Measurements from ENCODE around the gene NUP50. TPM values are rescaled to one million over a fixed set of nuclear protein-coding genes. Genes with fewer than 3 reads are reported as not detected.
"Not testable (repeated sequence)": the region's sequence is repeated elsewhere in the genome, so short reads cannot be mapped to it uniquely, and the experiment has no call there.

Gene NUP50
- total RNA-seq, 1 experiment from 2014 or later, result 70.9 TPM

DNA sequence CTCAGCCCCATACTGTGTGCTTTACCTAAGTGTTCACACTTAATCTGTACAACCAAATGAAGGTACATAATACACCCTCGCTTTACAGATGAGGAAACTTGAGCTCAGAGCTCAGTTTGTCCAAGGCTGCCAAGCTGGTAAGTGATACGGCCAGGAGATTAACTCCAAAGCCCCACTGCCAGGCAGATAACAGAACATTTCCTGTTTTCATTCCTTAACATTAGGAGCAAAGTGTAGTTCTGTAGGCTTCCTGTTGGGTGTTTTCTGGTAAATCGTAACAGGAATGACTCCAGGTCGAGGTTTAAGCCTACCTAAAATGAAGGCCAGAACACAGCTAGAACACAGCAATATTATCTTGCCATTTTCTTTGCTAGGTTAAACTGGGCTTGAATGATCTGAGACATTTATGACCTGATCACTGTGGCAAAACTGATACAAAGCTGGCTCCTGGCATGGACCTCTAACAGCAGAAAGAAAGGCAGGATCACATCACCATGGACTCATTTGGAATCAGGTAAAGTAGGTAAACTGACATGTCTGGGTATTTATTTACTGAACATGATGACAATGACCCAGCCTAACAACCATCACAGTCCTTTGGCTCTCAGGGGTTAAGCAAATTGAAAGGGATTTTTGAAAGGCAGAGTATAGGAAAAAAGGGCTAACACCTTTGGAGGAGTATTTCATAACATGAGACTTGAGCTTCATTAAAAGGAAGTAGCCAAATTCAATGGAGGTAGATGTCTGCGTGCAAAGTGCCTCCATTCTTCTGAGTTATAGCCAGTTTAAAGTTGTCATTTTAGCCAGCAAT, 3.9 kb upstream of the NUP50 start:
- DNase-seq (ENCODE audit: low spot score), result peak; percentile 35

DNA sequence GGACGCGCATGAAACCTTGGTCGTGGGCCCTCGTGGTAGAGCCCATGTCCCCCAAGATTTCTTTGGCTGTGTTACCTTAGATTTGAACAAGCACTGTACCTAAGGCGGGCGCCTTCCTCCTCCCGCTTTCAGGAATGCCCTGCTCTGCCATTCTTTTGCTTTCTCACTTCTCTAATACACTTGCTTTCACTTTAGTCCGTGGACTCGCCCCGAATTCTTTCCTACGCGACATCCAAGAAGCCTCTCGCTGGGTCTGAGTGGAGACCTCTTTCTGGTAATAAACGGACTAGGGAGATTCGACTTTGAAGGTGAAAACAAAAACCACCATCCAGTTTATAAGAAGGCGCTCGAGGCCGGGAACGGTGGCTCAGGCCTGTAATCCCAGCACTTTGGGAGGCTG, 1.2 kb upstream of the NUP50 start:
- peak; percentile 42 for DNase-seq (ENCODE audit: low spot score)

DNA sequence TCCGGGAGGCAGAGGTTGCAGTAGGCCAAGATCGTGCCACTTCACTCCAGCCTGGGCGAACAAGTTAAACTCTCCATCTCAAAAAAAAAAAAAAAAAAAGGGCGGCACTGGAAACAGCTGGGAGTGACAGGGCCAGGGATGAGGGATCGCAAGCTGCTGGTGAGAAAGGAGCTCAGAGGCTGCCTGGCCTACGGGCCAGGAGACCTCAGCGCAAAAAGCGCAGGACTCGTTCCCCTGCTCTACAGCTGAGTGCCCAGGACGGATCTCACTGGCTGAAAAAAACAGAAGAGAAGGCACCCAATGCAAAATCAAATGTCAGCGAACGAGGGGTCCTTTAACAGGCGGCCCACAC, 650 bp upstream of the NUP50 start:
- peak; percentile 41 for DNase-seq (ENCODE audit: low spot score)

DNA sequence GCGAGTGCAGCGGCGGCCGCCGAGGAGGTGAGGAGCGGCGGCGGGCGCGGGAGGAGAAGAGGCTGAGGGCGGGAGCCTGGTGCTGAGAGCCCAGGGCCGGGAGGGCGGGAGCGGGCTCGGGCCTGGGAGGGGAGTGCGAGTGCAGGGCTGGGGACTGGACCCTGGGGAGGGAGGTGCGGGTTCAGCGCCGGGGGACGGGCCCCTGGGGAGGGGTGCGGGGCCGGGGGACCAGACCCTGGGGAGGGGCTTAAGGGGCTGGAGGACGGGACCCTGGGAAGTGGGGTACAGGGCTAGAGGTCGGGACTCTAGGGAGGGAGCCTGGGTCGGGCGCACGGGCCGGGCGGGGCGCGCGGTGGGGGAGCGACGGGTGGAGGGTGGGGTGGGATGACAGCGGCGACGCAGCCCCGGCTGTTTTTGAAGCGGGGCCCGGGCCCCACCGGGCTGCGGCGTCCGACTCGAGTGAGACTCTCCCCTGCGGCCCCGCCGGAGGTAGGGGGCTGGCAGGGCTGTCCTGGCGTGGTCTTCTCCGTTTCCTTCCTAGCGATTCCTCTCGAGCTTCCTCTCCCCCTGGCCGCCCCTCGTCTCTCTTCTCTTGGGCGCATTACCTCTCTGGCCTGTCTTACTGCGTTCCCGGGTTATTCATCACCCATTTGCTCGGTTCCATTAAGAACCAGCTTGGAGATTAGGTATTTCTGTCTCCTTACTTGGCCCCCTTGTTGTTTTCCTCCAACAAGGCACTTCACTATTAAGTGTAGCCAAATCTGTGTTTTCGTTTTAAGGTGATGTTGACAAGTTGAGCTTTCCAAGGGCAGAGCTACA, 754 bp downstream of the NUP50 start:
- DNase-seq (ENCODE audit: low spot score), result peak; percentile 7

DNA sequence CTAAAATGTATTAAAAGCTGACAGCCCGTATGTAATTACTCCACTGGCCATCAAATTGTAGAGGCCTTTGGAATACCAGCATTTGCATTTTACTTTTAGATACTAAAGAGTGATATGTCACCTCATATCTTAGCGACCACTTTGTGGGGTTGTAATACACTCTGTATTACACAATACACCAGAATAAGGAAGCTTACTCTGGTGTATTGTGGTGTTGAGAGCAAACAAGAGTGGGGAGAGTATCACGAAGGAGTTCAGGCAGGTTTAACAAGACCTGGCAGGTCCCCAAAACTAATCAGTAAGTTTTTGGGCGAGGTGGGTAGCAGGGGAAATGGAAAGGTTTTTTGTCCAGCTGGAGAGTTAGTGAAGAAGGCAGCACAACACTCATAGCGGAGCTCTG, 3.2 kb downstream of the NUP50 start:
- DNase-seq (ENCODE audit: low spot score), result no peak

- no peak for DNase-seq (ENCODE audit: low spot score)
Observed at GRCh38 chr22:45169591-45170466, 6.1 kb downstream of the NUP50 start.

DNA sequence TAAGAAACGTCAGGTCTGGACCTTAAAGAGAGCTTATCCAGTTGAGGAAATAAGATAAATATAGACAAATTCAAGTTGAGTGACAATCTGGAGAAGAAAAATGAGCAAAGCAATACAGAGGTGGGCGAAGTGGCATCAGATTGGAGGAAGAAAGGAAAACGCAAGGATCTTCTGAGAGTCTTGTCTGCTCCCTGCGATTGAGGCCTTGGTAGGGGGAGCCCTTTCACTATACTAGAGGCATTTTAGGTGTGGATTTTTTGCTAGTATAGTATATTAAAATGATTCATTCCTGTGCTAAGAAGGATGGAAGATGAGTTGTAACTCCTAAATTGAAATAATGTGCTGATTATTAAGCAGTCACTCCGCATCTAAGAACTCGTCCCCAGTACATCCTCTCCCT, 8.1 kb downstream of the NUP50 start:
- no peak for DNase-seq (ENCODE audit: low spot score)

- no peak for DNase-seq (ENCODE audit: low spot score)
Observed at GRCh38 chr22:45172881-45173585, 9.3 kb downstream of the NUP50 start.

GRCh38 chr22:45179276-45180049, 15.7 kb downstream of the NUP50 start:
- DNase-seq (ENCODE audit: low spot score), result no peak

GRCh38 chr22:45180146-45180679, 16.5 kb downstream of the NUP50 start:
- DNase-seq (ENCODE audit: low spot score), result no peak

- no peak for DNase-seq (ENCODE audit: low spot score)
Observed at GRCh38 chr22:45181240-45181639, 17.5 kb downstream of the NUP50 start.

GRCh38 chr22:45181766-45182165, 18.0 kb downstream of the NUP50 start:
- no peak for DNase-seq (ENCODE audit: low spot score)

DNA sequence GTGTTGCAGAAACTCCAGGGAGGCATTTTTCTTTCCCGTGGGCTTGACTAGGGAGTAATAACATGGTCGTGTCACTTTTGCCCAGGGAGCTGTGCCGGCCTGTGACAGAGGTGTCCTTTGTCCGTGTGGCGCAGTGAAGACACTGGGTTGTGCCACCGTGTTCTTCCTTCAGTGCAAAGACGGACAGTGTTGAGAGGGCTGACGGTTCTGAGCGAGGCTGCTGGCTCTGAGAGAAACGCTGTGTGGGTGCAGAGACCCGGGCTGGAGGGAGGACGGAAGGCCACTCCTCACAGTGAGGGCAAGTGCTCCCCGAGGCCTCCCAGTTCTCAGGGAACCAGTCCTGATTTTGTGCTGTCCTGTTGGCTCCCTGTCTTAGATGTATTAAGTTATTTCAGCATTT, 20.2 kb downstream of the NUP50 start:
- DNase-seq (ENCODE audit: low spot score), result no peak

GRCh38 chr22:45185718-45186514, 22.2 kb downstream of the NUP50 start:
- no peak for DNase-seq (ENCODE audit: low spot score)

DNA sequence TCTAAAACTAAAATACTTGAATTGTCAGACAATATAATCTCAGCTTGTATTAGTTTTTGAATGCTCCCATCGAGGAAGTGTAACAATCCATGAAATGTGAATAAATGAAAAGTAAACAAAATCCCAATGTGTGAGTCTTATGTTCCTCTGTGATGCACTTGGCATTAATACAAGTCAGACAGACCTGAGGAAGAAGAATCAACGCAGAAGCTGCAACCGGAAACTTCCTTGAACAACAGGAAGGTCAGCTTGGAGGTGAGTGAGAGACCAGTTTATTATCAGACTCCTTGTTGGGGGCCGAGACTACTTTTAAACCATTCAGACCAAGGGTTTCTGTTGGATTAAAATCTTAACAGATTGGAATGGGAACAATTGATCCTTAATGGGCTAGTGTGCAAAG, 24.2 kb downstream of the NUP50 start:
- DNase-seq (ENCODE audit: low spot score), result no peak

- DNase-seq (ENCODE audit: low spot score), result no peak
Observed at GRCh38 chr22:45188779-45189178, 25.1 kb downstream of the NUP50 start.

- no peak for DNase-seq (ENCODE audit: low spot score)
Observed at GRCh38 chr22:45190202-45190872, 26.6 kb downstream of the NUP50 start.

- DNase-seq (ENCODE audit: low spot score), result not testable (repeated sequence)
Observed at GRCh38 chr22:45191746-45192145, 28.0 kb downstream of the NUP50 start.

DNA sequence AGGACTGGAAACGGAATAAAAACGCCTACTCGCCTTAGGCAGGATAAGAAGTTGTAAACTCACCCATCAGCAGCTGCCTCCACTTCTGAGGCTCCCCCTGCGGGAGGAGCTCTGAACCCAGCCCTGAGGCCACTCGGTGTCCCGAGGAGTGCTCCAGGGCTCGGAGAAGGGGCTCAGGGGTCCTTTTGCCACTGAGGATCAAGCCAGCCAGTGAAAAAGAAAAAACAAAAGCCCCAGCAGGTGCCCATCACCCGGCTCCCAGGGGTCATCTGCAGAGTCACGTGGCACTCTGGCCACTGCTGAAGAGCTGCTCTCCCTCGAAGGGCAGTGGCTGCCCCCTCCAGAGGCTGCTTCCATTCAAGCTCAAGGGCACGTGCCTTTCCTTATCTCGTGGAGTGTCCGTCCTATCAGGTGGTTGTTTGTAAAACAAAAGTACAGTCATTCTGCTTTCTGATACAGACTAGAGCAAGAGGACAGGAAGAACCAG, 29.0 kb downstream of the NUP50 start:
- DNase-seq (ENCODE audit: low spot score), result no peak
